GM12864 (cell line): ENCODE results near the gene BTRC.

Experiments used
- DNase-seq: peaks from one replicate; pipeline ENCODE4 v3.0.0-alpha.2; 2011; ENCODE audit warnings: low read depth
- H3K4me3 ChIP-seq: 2 replicates; pipeline ENCODE4 v1.5.1; 2011; ENCODE audit warnings: mild to moderate bottlenecking, low read depth, low read length, control low read depth
- CTCF ChIP-seq: IDR thresholded peaks from 2 replicates; pipeline ENCODE4 v1.5.1; 2011; ENCODE audit warnings: low read depth, mild to moderate bottlenecking, moderate library complexity, low read length, control low read depth, inconsistent platforms; ENCODE audit errors: missing control alignments

BTRC gene

GRCh38 chr10:101602761-101603398 is 248.9 kb downstream of the BTRC start:
- DNase-seq: peak; percentile 31
- no peak overlapping the region for H3K4me3 ChIP-seq
- TF ChIP-seq CTCF: peak; percentile 93
